Measurements from ENCODE around the gene GPR62. TPM values are rescaled to one million over a fixed set of nuclear protein-coding genes. Genes with fewer than 3 reads are reported as not detected.

GPR62 gene
- total RNA-seq, 1 experiment from 2014 or later: not detected

- TF ChIP-seq, protein P1, sequence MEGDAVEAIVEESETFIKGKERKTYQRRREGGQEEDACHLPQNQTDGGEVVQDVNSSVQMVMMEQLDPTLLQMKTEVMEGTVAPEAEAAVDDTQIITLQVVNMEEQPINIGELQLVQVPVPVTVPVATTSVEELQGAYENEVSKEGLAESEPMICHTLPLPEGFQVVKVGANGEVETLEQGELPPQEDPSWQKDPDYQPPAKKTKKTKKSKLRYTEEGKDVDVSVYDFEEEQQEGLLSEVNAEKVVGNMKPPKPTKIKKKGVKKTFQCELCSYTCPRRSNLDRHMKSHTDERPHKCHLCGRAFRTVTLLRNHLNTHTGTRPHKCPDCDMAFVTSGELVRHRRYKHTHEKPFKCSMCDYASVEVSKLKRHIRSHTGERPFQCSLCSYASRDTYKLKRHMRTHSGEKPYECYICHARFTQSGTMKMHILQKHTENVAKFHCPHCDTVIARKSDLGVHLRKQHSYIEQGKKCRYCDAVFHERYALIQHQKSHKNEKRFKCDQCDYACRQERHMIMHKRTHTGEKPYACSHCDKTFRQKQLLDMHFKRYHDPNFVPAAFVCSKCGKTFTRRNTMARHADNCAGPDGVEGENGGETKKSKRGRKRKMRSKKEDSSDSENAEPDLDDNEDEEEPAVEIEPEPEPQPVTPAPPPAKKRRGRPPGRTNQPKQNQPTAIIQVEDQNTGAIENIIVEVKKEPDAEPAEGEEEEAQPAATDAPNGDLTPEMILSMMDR (IDR thresholded peaks at IDR 0.05; ENCODE audit: unreplicated experiment): no peak
- Mint-ChIP-seq H3K27ac (ENCODE audit: low read depth, unreplicated experiment) (peak overlapping the region; percentile 95), H3K9me3 (ENCODE audit: unreplicated experiment) (no peaks in the 10 kb centered on the region), H3K4me1 (ENCODE audit: insufficient read depth, unreplicated experiment) (peaks cover 16% of the 10 kb centered on the region), H3K27me3 (ENCODE audit: insufficient read depth, unreplicated experiment) (no peaks in the 10 kb centered on the region), H3K4me3 (ENCODE audit: unreplicated experiment) (peak overlapping the region; percentile 92), H3K36me3 (ENCODE audit: insufficient read depth, unreplicated experiment) (peaks cover 28% of the 10 kb centered on the region)
- BruUV-seq (replicated peaks): no TSS peak
- intact Hi-C loops (cut with micrococcal nuclease): loop anchor here (1.0 to 5.0 kb wide), 5 partner anchors 31 to 201 kb away; partner anchors contain the start of gene ABHD14B
- CTCF ChIA-PET: interaction anchor here (0.6 to 2.6 kb wide), 24 partner anchors 8 to 1604 kb away, joined by 3 to 49 read pairs (median 4); partner anchors contain the start of genes ABHD14A, ABHD14B, ACY1 and PCBP4
- peak; percentile 67 for DNase-seq (ENCODE audit: unreplicated experiment)
- POLR2A ChIA-PET: interaction anchor here (0.5 to 5.8 kb wide), 19 partner anchors 8 to 1327 kb away, joined by 3 to 127 read pairs (median 7); partner anchors contain the start of genes ABHD14A, ABHD14B, ACY1 and DUSP7
These were observed 12.4 kb upstream of the GPR62 start for GRCh38 chr3:51942603-51943450.

DNA sequence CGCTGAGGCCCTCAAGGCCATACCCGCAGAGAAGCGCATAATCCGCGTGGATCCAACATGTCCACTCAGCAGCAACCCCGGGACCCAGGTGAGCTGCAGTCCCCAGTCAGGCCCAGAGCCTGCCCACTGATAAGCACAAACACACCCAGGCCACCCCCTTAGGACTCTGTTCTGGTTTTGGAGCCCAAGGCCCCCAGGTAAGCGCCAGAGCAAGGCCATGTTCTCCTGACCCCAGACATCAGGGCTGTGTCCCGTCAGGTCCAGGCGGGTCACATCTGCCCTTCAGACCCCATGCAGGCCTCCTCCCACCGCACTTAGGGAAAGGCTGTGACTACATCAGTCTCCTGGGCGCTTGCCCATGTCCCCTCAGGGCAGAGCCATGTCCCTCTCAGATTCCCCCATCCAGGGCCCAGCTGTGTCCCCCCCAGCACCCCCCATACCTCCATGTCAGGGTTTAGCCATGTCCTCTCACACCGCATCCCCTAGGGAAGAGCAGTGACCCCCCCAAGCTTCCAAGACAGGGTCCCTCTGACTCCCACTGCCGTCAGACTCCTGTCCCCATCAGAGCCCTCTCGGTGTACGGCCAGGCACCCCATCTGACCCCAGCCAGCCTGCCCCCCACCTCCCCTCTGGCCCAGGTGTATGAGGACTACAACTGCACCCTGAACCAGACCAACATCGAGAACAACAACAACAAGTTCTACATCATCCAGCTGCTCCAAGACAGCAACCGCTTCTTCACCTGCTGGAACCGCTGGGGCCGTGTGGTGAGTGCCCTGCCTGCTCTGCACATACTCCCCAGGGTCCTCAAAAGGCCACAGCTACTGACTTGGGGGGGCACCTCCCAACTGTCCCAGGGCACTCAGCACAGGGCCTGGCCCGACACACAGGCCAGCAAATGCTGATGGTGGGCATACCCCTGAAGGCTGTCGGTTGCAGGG, 11.5 kb upstream of the GPR62 start:
- TF ChIP-seq, protein P1 (IDR thresholded peaks at IDR 0.05; ENCODE audit: unreplicated experiment): no peak
- H3K27me3 Mint-ChIP-seq (ENCODE audit: insufficient read depth, unreplicated experiment): no peaks in the 10 kb centered on the region
- intact Hi-C loops (cut with micrococcal nuclease): loop anchor here (5.0 kb wide), 1 partner anchor 179 kb away; no protein-coding TSS in a partner anchor
- no peaks in the 10 kb centered on the region for H3K9me3 Mint-ChIP-seq (ENCODE audit: unreplicated experiment)
- H3K4me1 Mint-ChIP-seq (ENCODE audit: insufficient read depth, unreplicated experiment): peaks cover 16% of the 10 kb centered on the region
- BruUV-seq (replicated peaks): no TSS peak
- CTCF ChIA-PET: interaction anchor here (0.6 to 2.6 kb wide), 12 partner anchors 10 to 288 kb away, joined by 3 to 49 read pairs (median 7); partner anchors contain the start of genes ABHD14A, ABHD14B and ACY1
- no peak for DNase-seq (ENCODE audit: unreplicated experiment)
- POLR2A ChIA-PET: interaction anchor here (0.5 to 5.8 kb wide), 12 partner anchors 20 to 344 kb away, joined by 3 to 127 read pairs (median 10); partner anchors contain the start of genes ABHD14A, ABHD14B, ACY1 and GLYCTK
- peaks cover 23% of the 10 kb centered on the region for H3K36me3 Mint-ChIP-seq (ENCODE audit: insufficient read depth, unreplicated experiment)
- no peak overlapping the region for H3K27ac Mint-ChIP-seq (ENCODE audit: low read depth, unreplicated experiment)
- peak overlapping the region; percentile 92 for H3K4me3 Mint-ChIP-seq (ENCODE audit: unreplicated experiment)

DNA sequence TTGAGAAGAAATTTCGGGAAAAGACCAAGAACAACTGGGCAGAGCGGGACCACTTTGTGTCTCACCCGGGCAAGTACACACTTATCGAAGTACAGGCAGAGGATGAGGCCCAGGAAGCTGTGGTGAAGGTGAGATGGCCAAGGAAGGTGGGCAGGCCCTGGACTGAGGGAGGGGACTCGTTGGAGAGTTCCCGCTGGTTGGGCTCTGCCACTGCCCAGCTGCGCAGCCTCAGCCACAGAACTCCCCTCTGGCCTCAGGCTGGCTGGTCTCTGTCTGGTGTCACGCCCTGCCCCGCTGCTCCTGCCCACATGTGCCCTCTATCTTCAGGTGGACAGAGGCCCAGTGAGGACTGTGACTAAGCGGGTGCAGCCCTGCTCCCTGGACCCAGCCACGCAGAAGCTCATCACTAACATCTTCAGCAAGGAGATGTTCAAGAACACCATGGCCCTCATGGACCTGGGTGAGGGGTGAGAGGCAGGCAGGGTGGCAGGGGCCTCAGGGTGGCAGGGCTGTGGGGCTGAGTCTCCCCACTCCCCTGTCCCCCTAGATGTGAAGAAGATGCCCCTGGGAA, 10.6 kb upstream of the GPR62 start:
- no peak overlapping the region for H3K4me3 Mint-ChIP-seq (ENCODE audit: unreplicated experiment)
- TF ChIP-seq, protein P1 (IDR thresholded peaks at IDR 0.05; ENCODE audit: unreplicated experiment): no peak
- CTCF ChIA-PET: interaction anchor here (0.6 to 1.0 kb wide), 6 partner anchors 24 to 353 kb away, joined by 3 to 4 read pairs (median 4); no protein-coding TSS in a partner anchor
- no peaks in the 10 kb centered on the region for H3K9me3 Mint-ChIP-seq (ENCODE audit: unreplicated experiment)
- no peaks in the 10 kb centered on the region for H3K27me3 Mint-ChIP-seq (ENCODE audit: insufficient read depth, unreplicated experiment)
- DNase-seq (ENCODE audit: unreplicated experiment): no peak
- intact Hi-C loops (cut with micrococcal nuclease): loop anchor here (5.0 kb wide), 1 partner anchor 178 kb away; no protein-coding TSS in a partner anchor
- TSS peak; percentile 16 for BruUV-seq (replicated peaks)
- H3K36me3 Mint-ChIP-seq (ENCODE audit: insufficient read depth, unreplicated experiment): peaks cover 20% of the 10 kb centered on the region
- H3K27ac Mint-ChIP-seq (ENCODE audit: low read depth, unreplicated experiment): no peak overlapping the region
- POLR2A ChIA-PET: interaction anchor here (5.8 kb wide), 1 partner anchor 28 kb away, joined by 127 read pairs; the partner anchor contains the start of genes ABHD14A and ABHD14B
- peaks cover 16% of the 10 kb centered on the region for H3K4me1 Mint-ChIP-seq (ENCODE audit: insufficient read depth, unreplicated experiment)

All from MCF 10A (cell line).